ENCODE measurements around the gene KRTAP3-2.

KRTAP3-2 gene

DNA sequence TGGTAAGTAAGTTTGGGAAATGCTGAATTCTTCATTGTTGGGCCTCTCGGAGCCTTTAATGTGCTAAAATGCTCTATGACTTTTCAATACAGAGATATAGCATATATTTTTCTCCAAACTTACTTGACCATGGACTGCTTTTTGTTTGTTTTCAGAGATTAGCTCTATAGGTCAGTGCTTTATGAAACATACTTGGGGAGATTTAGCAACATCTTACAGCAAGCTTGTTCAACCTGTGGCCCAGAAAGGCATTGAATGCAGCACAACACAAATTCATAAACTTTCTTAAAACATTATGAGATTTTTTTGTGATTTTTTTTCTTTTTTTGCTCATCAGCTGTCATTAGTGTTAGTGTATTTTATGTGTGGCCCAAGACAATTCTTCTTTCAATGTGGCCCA, 10.2 kb upstream of the KRTAP3-2 start:
- DNase-seq: no peak

DNA sequence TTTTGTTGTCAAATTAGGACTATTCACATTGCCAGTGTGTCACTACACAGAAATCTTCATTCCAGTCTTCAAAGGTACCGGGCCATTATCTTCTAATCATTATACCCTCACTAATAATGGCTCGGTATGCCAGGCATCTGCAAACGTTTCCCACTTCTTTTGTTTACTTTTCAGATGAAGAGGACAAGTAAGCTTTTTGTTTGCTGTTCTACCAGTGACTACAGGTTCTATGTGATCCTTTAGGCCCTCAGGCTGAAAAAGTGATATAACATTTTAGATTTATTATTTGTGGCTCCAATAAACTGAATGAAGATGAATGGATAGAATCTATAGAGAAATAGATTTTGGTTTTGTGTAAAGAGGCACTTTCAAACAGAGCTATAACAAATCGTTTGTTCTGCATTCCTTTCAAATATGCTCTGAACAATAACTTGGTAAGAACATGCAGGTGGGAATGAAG, 9.6 kb upstream of the KRTAP3-2 start:
- no peak for DNase-seq

- no peak for DNase-seq
These were observed 9.1 kb upstream of the KRTAP3-2 start, which contains the start of gene KRTAP3-1 for GRCh38 chr17:41008811-41009210. KRTAP3-1 (minus strand) TSS chr17:41009128; CDS start chr17:41009074, 54 bp downstream.

DNA sequence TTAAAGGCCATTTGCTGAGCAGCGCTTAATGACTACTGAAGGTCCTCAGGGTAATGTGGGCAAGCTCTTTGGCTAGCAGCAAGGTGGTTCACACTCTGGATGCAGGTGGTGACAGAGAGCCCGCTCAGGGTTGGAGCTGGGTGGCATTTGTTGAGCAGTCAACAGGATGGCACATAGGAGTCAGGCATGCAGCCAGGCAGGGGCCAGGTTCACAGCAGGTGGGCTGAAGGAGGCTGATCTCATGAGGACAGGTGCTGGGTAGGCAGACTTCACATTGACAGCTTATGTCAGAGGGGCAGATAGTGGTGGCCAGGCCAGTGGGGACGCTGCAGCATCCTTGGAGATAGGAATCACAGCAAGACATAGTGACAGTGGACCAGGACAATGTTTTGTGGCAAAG, 4.7 kb upstream of the KRTAP3-2 start:
- DNase-seq: no peak

DNA sequence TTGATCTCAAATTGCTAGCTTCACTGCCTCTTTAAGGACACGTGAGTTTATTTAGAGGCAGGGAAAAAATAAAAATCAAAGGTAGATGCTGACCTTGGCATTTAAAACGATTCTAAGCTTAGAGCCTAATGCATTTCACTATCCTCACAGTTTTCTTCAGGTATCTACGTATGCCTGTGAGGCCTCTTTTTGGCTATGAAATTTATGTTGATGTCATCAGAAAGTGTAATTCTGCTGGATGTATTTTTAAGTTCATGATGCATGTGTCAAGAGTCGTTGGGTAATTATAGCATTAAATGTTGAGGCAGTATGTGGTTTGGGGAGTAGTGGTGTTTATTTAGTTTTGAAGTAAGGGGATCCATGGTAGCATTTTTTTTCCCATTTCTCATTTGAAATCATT, 4.2 kb upstream of the KRTAP3-2 start:
- no peak for DNase-seq

- no peak for DNase-seq
These were observed 3.1 kb upstream of the KRTAP3-2 start for GRCh38 chr17:41002814-41003213.

- no peak for DNase-seq
These were observed 2.1 kb upstream of the KRTAP3-2 start for GRCh38 chr17:41001795-41002194.

- no peak for DNase-seq
These were observed 2.3 kb downstream of the KRTAP3-2 start for GRCh38 chr17:40997361-40997760.

DNA sequence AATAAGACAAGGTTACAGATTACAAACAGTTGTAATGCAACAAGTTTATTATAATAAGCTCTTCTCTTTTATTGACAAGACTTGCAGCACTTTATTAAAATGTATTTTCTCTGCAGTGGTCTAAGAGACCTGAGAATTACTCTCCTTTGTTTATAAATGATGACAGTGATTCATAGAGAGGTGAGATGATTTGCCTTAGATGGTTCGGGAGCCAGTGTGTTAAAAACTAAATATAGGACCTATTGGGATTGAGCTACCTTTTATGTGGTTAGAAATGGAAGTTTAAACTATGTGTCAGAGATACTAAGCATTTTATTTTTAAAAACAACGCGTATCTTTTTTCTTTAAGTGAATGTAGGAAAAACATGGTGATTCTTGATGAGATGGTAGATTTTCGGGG, 2.9 kb downstream of the KRTAP3-2 start:
- DNase-seq: no peak

- DNase-seq: no peak
These were observed 4.6 kb downstream of the KRTAP3-2 start for GRCh38 chr17:40995116-40995515.

DNA sequence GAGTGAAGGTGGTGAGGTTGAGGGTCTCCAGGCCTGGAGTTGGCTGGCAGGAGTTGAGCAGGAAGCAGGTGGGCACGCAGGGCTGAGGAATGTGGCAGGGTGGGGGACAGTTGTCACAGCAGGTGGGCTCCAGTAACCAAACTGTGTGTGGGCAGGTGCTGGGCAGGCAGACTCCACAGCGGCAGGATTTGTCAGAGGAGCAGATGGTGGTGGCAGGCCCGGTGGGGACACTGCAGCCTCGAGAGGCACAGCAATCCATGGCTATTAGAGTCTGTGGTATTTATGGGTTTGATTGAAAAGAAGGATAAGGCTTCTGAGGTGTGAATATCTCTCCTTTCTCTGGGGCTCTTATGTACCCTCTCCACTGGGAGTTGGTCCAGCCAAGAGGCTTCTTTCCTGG, 5.9 kb downstream of the KRTAP3-2 start, which contains the start of gene KRTAP3-3:
KRTAP3-3 (minus strand) TSS at position 326 of the 400 bp plus-strand sequence; CDS start at position 259, 67 bp downstream.
- DNase-seq: no peak

DNA sequence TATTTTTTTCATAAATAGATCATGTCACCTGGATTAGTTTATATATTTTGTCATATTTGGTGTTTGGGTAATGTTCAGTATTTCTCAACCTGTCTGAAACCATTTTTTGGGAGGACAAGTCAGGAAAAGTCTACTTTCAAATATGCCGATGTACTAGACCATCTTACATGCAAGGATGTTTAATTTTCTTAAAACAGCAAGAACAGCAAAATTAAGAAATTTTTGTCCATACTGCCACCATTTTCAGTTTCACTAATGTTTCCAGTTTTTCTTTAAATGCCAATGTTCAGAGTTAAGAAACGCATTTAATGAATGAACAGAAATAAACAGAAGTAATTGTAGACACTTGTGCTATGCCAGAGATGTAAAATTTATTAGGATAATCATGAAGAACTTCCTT, 6.6 kb downstream of the KRTAP3-2 start:
- DNase-seq: no peak

GRCh38 chr17:40992666-40993065, 7.0 kb downstream of the KRTAP3-2 start:
- DNase-seq: no peak

DNA sequence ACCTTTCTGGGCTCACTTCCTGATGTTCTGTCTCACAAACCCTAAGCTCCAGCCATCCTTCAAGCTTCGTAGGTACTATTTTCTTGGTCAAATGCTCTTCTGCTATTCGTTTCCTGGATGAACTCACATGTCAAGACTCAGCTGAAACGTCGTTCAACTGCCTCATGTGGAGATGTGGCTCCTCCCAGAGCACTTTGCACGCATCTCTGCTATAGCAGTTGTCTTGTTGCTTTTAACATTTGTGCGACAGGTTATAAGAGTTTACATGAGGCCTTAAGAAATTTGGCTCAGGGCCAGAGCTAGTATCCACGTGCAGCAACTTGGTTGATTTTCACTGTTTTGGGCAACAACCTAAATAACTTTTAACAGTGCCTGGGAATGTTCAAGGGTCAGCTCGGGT, 12.8 kb downstream of the KRTAP3-2 start:
- no peak for DNase-seq

DNA sequence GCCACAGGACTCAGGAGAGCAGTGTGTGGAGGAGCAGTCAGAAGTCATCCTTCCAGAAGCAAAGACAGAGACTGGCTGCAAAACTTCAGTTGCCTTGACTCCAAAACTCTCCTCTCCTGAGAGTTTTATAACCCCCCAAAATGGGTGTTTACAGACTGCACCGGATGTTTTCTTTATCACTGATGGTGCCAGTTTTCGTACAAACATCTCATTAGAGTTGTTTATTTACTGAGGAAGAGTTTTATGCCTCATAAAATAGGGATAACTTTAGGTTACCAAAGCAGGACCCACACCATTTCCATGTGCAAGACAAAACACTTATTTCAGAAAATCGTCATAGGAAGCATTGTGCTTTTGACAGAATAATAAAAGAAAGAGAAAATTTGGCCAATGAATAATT, 15.5 kb downstream of the KRTAP3-2 start, which contains the start of gene KRT40:
KRT40 (minus strand) TSS at position 101 of the 400 bp plus-strand sequence; CDS start at position 48, 53 bp downstream.
- DNase-seq: no peak

DNA sequence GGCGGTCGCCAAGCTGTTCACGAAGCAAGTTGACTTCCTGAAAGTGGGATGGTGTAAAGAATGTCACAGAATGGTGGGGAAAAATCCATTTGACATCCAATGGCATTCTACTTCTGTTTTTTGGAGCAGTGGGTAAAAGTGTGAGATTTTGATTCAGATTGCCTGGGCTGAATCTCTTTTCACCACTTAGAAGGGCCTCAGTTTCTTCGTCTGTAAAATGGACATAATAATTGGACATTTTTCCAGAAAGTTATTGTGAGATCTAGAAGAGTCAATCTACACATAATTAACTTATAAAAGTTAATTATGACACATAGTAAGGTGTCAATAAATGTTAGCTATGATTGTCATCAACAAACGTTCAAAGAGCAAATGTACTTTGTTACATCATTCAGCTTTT, 18.6 kb downstream of the KRTAP3-2 start:
- no peak for DNase-seq

GRCh38 chr17:40980596-40980995, 19.1 kb downstream of the KRTAP3-2 start:
- no peak for DNase-seq

DNA sequence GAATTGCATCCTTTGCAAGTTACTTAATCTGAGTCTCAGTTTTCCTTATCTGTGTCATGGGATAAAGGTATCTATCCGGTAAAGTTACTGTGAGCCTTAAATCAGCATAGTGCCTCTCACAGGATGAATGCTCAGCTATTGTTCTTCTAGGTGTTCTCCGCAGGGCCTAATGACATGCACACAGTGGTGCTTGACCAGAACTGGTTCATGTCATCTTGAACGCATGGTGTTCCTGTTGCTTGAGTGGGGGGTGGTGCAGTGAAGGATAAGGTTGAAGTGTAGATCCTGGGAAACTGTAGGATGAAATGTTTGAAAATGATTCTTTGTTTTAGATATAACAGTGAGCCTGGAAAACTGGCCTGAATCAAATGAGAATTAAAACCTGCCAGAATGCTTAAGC, 19.6 kb downstream of the KRTAP3-2 start:
- no peak for DNase-seq

- DNase-seq: no peak
These were observed 21.0 kb downstream of the KRTAP3-2 start for GRCh38 chr17:40978575-40979151.

DNA sequence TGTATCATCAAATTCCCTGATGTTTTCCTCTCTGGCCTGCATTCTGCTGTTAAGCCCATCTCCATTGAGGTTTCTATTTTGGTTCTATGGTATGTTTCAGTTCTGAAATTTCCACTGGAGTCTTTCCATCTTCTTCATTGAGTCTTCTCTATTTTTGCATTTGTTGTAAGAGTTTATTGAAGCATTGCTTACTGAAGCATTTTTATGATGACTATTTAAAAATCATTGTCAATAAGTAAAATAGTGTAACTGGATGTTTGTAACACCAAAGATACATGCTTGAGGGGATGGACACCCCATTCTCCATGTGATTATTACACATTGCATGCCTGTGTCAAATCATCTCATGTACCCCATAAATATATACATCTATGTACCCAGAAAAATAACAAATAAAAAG, 24.2 kb downstream of the KRTAP3-2 start:
- DNase-seq: no peak

DNA sequence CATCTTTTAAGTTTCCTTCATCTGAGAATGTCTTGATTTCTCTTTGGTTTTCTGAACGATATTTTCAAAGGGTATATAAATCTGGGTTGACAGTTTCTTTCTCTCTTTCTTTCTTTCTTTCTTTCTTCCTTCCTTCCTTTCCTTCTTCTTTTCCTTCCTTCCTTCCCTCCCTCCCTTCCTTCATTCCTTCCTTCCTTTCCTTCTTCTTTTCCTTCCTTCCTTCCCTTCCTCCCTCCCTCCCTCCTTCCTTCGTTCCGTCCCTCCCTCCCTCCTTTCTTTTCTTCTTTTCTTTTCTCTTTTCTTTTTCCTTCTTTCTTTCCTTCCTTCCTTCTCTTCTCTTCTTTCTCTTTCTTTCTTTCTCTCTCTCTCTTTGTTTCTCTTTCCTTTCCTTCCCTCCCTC, 25.3 kb downstream of the KRTAP3-2 start:
- no peak for DNase-seq

DNA sequence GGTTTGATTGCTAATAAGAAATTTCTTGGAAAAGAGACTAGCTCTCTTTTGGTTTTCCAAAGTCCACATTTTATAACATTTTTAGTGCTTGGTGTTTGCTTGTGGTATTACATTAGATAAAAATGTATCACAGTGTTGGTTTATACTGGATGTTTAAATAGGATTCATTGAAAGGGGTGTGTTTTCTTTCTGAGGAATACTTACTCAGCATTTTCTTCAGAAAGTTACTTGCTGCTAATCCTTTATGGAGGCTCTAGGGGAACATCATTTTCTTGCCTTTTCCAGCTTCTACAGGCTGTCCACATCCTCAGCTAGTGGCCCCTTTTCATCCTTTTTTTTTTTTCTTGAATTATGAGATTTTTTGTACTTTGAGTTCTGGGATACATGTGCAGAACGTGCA, 32.1 kb downstream of the KRTAP3-2 start:
- no peak for DNase-seq

DNA sequence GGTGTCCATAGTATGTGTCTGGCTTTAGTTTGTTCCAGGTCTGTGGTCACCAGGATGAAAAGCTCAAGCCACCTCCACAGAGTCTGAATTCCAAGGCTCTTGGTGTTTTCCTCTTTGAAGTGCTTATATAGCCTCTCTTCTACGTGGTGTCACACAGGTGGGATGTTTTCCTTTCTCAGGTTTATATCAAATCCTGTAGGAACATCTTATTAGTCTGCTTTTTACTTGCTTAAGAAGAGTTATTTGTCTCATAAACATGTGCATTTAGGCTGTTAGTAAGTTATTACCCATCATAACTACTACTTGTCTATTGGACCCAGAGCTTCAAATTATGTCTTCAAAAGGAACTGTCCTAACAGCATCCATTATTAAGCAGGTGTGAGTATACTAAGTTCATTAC, 32.9 kb downstream of the KRTAP3-2 start, which contains the start of gene KRT39:
KRT39 (minus strand) TSS at position 101 of the 400 bp plus-strand sequence; CDS start at position 9, 92 bp downstream.
- no peak for DNase-seq

GRCh38 chr17:40963838-40964237, 35.9 kb downstream of the KRTAP3-2 start:
- no peak for DNase-seq

- no peak for DNase-seq
These were observed 37.6 kb downstream of the KRTAP3-2 start for GRCh38 chr17:40962059-40962561.

Measured in amniotic stem cell (primary cell).